ENCODE measurements around the gene DNAJB13. TPM values are rescaled to one million over a fixed set of nuclear protein-coding genes. Genes with fewer than 3 reads are reported as not detected.
"Not testable (repeated sequence)": the region's sequence is repeated elsewhere in the genome, so short reads cannot be mapped to it uniquely, and the experiment has no call there.

DNAJB13 gene
- total RNA-seq, 2 donors from 2014 or later = 1.8 TPM; not detected in 1

GRCh38 chr11:73931951-73932350, 18.9 kb upstream of the DNAJB13 start:
- peaks cover 16% of the 10 kb centered on the region for H3K36me3 ChIP-seq

GRCh38 chr11:73932781-73933180, 18.0 kb upstream of the DNAJB13 start:
- TF ChIP-seq CTCF (IDR thresholded peaks at IDR 0.05) = no peak
- Histone ChIP-seq H3K4me3 (no peak overlapping the region), H3K27ac (no peak overlapping the region), H3K4me1 (ENCODE audit: control insufficient read depth in 1 of 2, low read depth in 2 of 2) (no peaks in the 10 kb centered on the region), H3K27me3 (replicated peaks; ENCODE audit: insufficient read depth) (no peaks in the 10 kb centered on the region), H3K36me3 (peaks cover 12% of the 10 kb centered on the region), H3K9me3 (no peaks in the 10 kb centered on the region)
- no peak for DNase-seq (ENCODE audit: low spot score)
- ATAC-seq (ENCODE audit: insufficient number of reproducible peaks, low FRiP score, low read depth) = no peak

More at GRCh38 chr11:73931951-73932350, 18.9 kb upstream of the DNAJB13 start:
- ATAC-seq (ENCODE audit: insufficient number of reproducible peaks, low FRiP score, low read depth) (no peak), DNase-seq (ENCODE audit: low spot score) (no peak)
- Histone ChIP-seq H3K27ac (no peak overlapping the region), H3K27me3 (replicated peaks; ENCODE audit: insufficient read depth) (no peaks in the 10 kb centered on the region), H3K9me3 (no peaks in the 10 kb centered on the region), H3K4me1 (ENCODE audit: control insufficient read depth in 1 of 2, low read depth in 2 of 2) (no peaks in the 10 kb centered on the region), H3K4me3 (no peak overlapping the region)
- no peak for TF ChIP-seq CTCF (IDR thresholded peaks at IDR 0.05)

GRCh38 chr11:73936047-73936446, 14.8 kb upstream of the DNAJB13 start:
- not testable (repeated sequence) for H3K27me3 ChIP-seq (replicated peaks; ENCODE audit: insufficient read depth); H3K27ac ChIP-seq; DNase-seq (ENCODE audit: low spot score); H3K36me3 ChIP-seq; H3K9me3 ChIP-seq; H3K4me1 ChIP-seq (ENCODE audit: control insufficient read depth in 1 of 2, low read depth in 2 of 2); ATAC-seq (ENCODE audit: insufficient number of reproducible peaks, low FRiP score, low read depth); H3K4me3 ChIP-seq

GRCh38 chr11:73939096-73939495, 11.7 kb upstream of the DNAJB13 start:
- Histone ChIP-seq H3K4me1 (ENCODE audit: control insufficient read depth in 1 of 2, low read depth in 2 of 2) (peaks cover 3 to 7% of the 10 kb centered on the region in 2 donors), H3K36me3 (no peaks in the 10 kb centered on the region), H3K27ac (no peak overlapping the region), H3K4me3 (no peak overlapping the region), H3K9me3 (no peaks in the 10 kb centered on the region), H3K27me3 (replicated peaks; ENCODE audit: insufficient read depth) (no peaks in the 10 kb centered on the region)
- ATAC-seq (ENCODE audit: insufficient number of reproducible peaks, low FRiP score, low read depth) = no peak
- no peak for TF ChIP-seq CTCF (IDR thresholded peaks at IDR 0.05)
- no peak for DNase-seq (ENCODE audit: low spot score)

- H3K27ac ChIP-seq = no peak overlapping the region
- ATAC-seq (ENCODE audit: insufficient number of reproducible peaks, low FRiP score, low read depth) = no peak
- no peak for TF ChIP-seq CTCF (IDR thresholded peaks at IDR 0.05)
- no peaks in the 10 kb centered on the region for H3K36me3 ChIP-seq
- no peaks in the 10 kb centered on the region for H3K27me3 ChIP-seq (replicated peaks; ENCODE audit: insufficient read depth)
- no peak overlapping the region for H3K4me3 ChIP-seq
- no peaks in the 10 kb centered on the region for H3K9me3 ChIP-seq
- DNase-seq (ENCODE audit: low spot score) = no peak
- peaks cover 3 to 7% of the 10 kb centered on the region in 2 donors for H3K4me1 ChIP-seq (ENCODE audit: control insufficient read depth in 1 of 2, low read depth in 2 of 2)
These were observed 9.8 kb upstream of the DNAJB13 start for GRCh38 chr11:73940801-73941570.
